Muscle layer of colon (tissue), 2 donors: ENCODE measurements around the gene KCTD6.

ENCODE experiments used
- H3K27ac ChIP-seq: one replicate; pipeline ENCODE4 v1.7.0; 2013; ENCODE audit warnings: low read depth, mild to moderate bottlenecking, low read length, moderate library complexity
- H3K27me3 ChIP-seq, 2 donors: one replicate each; pipeline ENCODE4 v1.7.0; 2013; ENCODE audit warnings: low read length in 2 of 2, mild to moderate bottlenecking in 2 of 2; ENCODE audit not compliant: insufficient read depth in 2 of 2, control insufficient read depth in 1 of 2
- H3K36me3 ChIP-seq: one replicate; pipeline ENCODE4 v1.7.0; 2013; ENCODE audit warnings: mild to moderate bottlenecking, low read length; ENCODE audit not compliant: insufficient read depth
- H3K4me1 ChIP-seq: one replicate; pipeline ENCODE4 v1.7.0; 2013; ENCODE audit warnings: mild to moderate bottlenecking, low read length; ENCODE audit not compliant: insufficient read depth
- H3K4me3 ChIP-seq, 2 donors: one replicate each; pipeline ENCODE4 v1.7.0; 2013; ENCODE audit warnings: low read length in 2 of 2, low read depth in 1 of 2, mild to moderate bottlenecking in 1 of 2, moderate library complexity in 1 of 2
- H3K9ac ChIP-seq: one replicate; pipeline ENCODE4 v1.7.0; 2013; ENCODE audit warnings: low read length
- H3K9me3 ChIP-seq: one replicate; pipeline ENCODE4 v1.7.0; 2013; ENCODE audit warnings: mild to moderate bottlenecking, low read length
- donor health status: abdominal sarcoma.
- donor health status: Adenocarcinoma of cecum.

The KCTD6 gene

GRCh38 chr3:58471025-58471887 lies 20.6 kb upstream of the KCTD6 start:
- no peaks in the 10 kb centered on the region for H3K36me3 ChIP-seq
- no peaks in the 10 kb centered on the region for H3K27me3 ChIP-seq
- no peak overlapping the region for H3K9ac ChIP-seq
- H3K9me3 ChIP-seq = no peaks in the 10 kb centered on the region
- no peak overlapping the region for H3K4me3 ChIP-seq
- H3K27ac ChIP-seq = no peak overlapping the region
- H3K4me1 ChIP-seq = no peaks in the 10 kb centered on the region

GRCh38 chr3:58473275-58473674 lies 18.6 kb upstream of the KCTD6 start:
- no peak overlapping the region for H3K27ac ChIP-seq

GRCh38 chr3:58474348-58474911 lies 17.5 kb upstream of the KCTD6 start:
- Histone ChIP-seq H3K27ac (no peak overlapping the region), H3K4me3 (no peak overlapping the region), H3K27me3 (no peaks in the 10 kb centered on the region), H3K9ac (no peak overlapping the region), H3K36me3 (no peaks in the 10 kb centered on the region), H3K4me1 (no peaks in the 10 kb centered on the region), H3K9me3 (no peaks in the 10 kb centered on the region)

More at GRCh38 chr3:58473275-58473674, 18.6 kb upstream of the KCTD6 start:
- no peaks in the 10 kb centered on the region for H3K27me3 ChIP-seq
- H3K9me3 ChIP-seq = no peaks in the 10 kb centered on the region
- H3K9ac ChIP-seq = no peak overlapping the region
- H3K4me1 ChIP-seq = no peaks in the 10 kb centered on the region
- H3K4me3 ChIP-seq = no peak overlapping the region
- no peaks in the 10 kb centered on the region for H3K36me3 ChIP-seq

GRCh38 chr3:58474967-58475578 lies 16.8 kb upstream of the KCTD6 start:
- H3K4me1 ChIP-seq = no peaks in the 10 kb centered on the region
- no peak overlapping the region for H3K27ac ChIP-seq
- no peaks in the 10 kb centered on the region for H3K36me3 ChIP-seq

GRCh38 chr3:58478781-58479180 lies 13.1 kb upstream of the KCTD6 start:
- H3K27me3 ChIP-seq = no peaks in the 10 kb centered on the region
- no peak overlapping the region for H3K27ac ChIP-seq
- no peaks in the 10 kb centered on the region for H3K9me3 ChIP-seq
- H3K9ac ChIP-seq = no peak overlapping the region
- no peaks in the 10 kb centered on the region for H3K4me1 ChIP-seq
- H3K4me3 ChIP-seq = no peak overlapping the region
- H3K36me3 ChIP-seq = no peaks in the 10 kb centered on the region

More at GRCh38 chr3:58474967-58475578, 16.8 kb upstream of the KCTD6 start:
- H3K27me3 ChIP-seq = no peaks in the 10 kb centered on the region
- H3K9me3 ChIP-seq = no peaks in the 10 kb centered on the region
- no peak overlapping the region for H3K9ac ChIP-seq
- H3K4me3 ChIP-seq = no peak overlapping the region

GRCh38 chr3:58480309-58480708 lies 11.6 kb upstream of the KCTD6 start:
- Histone ChIP-seq H3K36me3 (no peaks in the 10 kb centered on the region), H3K4me1 (no peaks in the 10 kb centered on the region), H3K4me3 (no peak overlapping the region), H3K9ac (no peak overlapping the region), H3K27me3 (no peaks in the 10 kb centered on the region), H3K27ac (no peak overlapping the region), H3K9me3 (no peaks in the 10 kb centered on the region)

- Histone ChIP-seq H3K9ac (no peak overlapping the region), H3K4me3 (no peak overlapping the region), H3K27ac (no peak overlapping the region), H3K9me3 (no peaks in the 10 kb centered on the region), H3K4me1 (no peaks in the 10 kb centered on the region), H3K36me3 (no peaks in the 10 kb centered on the region), H3K27me3 (no peaks in the 10 kb centered on the region)
Observed at GRCh38 chr3:58482917-58483636, 8.8 kb upstream of the KCTD6 start.

- Histone ChIP-seq H3K27ac (no peak overlapping the region), H3K4me3 (no peak overlapping the region), H3K9ac (no peak overlapping the region), H3K9me3 (no peaks in the 10 kb centered on the region), H3K4me1 (no peaks in the 10 kb centered on the region), H3K36me3 (no peaks in the 10 kb centered on the region), H3K27me3 (no peaks in the 10 kb centered on the region)
Observed at GRCh38 chr3:58484045-58484721, 7.7 kb upstream of the KCTD6 start.

- Histone ChIP-seq H3K27ac (no peak overlapping the region), H3K4me3 (no peak overlapping the region), H3K9ac (no peak overlapping the region), H3K4me1 (no peaks in the 10 kb centered on the region), H3K9me3 (no peaks in the 10 kb centered on the region), H3K27me3 (no peaks in the 10 kb centered on the region), H3K36me3 (no peaks in the 10 kb centered on the region)
Observed at GRCh38 chr3:58484722-58485069, 7.2 kb upstream of the KCTD6 start.

GRCh38 chr3:58485801-58486435 lies 6.0 kb upstream of the KCTD6 start:
- Histone ChIP-seq H3K4me3 (no peak overlapping the region), H3K27ac (no peak overlapping the region), H3K4me1 (peaks cover 1% of the 10 kb centered on the region)

More at GRCh38 chr3:58485801-58486435, 6.0 kb upstream of the KCTD6 start:
- Histone ChIP-seq H3K27me3 (no peaks in the 10 kb centered on the region), H3K9me3 (no peaks in the 10 kb centered on the region), H3K9ac (no peak overlapping the region), H3K36me3 (no peaks in the 10 kb centered on the region)
